Embryonic facial prominence (tissue), 1 donor: ENCODE data around the gene KCNQ5.

Experiments
- DNase-seq: peaks from one replicate; pipeline ENCODE4 v3.0.0-alpha.2; 2016; ENCODE audit errors: extremely low spot score

KCNQ5 gene

DNA sequence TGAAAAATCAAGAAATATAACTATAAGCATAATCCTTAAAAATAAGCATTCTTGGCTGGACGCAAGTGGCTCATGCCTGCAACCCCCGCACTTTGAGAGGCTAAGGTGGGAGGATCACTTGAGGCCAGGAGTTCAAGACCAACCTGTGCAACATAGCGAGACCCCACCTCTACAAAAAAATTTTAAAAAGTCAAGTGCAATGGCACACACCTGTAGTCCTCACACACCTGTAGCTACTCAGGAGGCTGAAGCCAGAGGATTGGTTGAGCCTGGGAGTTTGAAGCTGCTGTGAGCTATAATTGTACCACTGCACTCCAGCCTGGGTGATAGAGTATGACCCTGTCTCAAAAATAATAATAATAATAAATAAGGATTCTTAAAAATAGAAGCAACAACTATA lies 494.5 kb downstream of the KCNQ5 start:
- DNase-seq: no peak

DNA sequence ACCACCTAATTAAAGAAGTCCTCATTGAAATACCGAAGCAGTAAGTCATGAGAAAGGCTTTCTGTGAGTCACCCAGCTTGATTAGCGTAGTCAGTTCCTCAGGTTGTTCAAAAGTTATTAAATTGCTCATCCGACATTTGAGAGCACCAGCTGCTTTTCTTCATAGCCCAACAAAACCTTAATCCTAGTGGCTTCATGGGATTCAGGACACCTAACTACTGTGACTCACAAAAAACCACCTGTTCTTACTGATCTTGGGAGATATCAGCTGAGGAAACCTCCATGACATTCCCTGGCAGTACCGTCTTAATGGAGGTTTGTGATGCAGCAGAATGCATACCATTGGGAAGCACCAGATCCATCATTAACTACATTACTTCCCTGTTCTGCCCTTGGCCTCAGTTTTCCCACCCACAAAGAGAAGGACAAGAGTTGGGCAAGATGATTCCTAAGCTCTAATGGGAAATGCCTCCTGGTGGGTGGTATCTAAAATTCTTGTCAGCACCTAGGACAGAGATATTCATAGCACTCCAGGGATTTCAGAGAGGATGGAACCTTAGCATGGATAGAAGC lies 499.6 kb downstream of the KCNQ5 start:
- DNase-seq: no peak

DNA sequence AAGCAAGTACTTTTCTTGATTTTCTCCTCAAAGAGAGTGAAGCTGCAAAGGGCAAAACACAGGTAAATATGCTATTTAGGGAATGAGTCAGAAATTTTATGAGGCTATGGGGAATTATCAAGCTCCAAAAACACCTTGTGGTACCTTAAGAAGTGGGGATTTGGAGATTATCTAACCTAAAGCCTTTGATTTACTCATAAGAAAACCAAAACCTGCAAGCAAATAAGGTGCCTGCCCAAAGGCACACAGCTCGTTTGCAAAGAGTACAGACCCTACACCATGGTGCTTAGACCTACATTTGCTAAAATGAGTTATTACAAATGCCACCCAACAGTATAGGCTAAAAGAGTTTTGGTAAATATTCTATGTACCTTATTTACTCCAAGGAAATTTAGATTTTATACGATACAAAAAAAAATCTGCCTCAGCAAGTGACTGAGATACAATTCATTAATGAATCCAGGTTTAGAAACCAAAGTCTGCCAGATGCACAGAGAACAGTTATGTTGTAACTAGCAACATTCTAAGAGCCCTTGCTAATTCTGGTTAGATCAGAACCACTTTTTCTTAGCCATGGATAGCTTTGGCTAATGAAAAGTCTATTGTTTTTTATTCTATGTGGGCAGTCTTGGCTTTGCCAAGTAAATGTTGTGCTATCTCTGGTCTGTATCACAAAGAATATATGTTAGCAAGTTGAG lies 501.9 kb downstream of the KCNQ5 start:
- no peak for DNase-seq

DNA sequence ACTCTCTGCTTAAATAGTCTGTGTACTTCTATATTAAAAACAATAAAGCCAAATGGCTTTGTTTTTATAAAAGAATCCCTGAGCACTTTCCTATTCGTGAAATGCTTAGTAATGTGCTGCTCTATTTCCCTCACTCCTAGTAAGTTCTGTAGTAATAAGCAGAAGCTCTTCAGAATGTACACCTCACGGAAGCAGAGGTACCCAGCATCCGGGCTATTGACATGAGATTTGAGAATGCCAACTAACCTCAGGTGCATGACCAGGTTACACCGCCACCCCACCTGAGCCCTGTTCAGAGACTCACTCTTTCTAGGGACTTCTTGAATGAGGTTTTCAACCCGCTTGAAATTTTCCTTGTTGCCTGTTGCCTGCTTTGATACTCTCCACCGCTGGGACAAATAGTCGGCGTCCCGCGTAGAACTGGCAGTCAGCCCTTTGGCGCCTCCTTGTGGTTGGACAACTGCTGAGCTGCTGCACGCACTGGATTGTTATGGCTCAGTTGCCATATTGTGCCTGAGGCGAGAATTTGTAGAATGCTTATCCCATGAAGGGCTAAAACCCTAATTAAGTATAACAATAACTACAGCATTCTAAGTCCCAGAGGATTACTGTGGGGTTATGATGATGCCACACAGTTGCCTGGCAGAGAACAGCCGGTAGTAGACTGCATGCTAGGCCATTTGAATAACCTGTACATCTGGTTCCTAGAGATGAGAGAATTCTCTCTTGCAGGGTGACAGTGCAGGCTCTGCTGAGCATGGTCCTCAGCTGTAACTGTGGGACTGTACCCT lies 508.0 kb downstream of the KCNQ5 start:
- peak; percentile 68 for DNase-seq

DNA sequence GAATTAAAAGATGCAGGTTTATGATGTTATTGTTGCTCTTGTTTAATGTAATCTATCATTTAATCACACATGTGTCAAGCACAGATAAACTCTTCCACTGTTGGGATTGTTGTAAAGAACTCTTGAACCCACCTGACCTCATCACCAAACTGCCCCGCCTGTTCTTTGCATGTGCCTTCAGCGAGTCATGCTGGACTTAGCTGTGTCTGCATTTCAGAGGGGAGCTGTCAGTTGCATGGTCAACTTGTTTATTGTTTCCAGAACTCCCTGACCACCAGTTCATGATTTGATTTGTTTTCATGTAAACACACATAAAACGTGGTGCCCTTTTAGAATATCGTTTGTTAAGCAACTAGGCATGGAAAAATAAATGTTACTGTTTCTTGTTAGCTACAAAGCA lies 509.8 kb downstream of the KCNQ5 start:
- DNase-seq: no peak

DNA sequence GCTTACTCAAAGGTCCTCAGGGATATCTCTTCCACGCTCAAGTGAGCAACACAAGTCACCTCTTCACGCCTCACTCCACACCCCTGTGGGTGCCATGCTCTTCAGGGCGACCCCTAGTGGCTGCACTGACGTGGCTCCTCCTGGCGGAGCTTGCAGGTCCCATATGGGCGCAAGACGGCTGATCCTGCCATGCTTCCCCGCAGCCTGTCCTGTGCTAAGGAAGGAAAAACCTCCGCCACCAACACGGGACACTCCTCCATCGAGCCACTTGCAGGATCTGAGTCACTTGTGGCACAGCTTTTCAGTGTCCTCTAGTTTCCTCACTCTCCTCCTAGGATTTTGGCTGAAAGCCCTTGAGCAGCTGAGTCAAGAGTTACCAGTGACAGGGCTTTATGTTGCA lies 512.7 kb downstream of the KCNQ5 start:
- no peak for DNase-seq

DNA sequence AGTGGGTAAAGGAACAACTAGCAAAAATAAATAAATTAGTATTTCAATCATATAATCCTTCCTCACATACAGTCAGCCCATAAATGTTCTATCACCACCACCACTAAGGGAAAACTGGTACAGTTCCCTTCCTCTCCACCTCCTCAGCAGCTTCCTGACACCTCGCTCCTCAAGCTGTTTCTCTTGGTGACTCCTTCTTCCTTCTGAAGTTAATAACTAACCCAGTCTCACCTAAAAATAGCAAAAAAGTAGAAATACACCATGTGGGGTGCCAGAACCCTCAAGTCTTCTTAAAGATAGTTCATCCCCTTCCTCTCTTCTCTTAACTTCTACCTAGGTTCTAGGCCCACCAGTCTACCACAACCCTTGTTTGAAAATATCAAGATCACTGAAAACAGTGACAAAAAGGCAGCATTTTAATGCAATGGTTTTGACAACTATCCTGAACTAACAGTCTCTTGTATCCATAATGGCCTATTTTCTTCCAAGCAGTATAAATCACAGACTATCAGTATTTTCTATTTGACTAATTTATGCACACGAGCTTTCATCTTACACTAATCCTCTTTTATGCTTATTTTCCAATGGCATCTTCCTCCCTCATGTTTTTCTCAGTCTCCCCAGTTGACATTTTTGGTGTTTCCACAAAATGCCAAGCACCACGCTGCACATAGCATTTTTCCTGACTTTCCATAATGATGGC lies 518.0 kb downstream of the KCNQ5 start:
- DNase-seq: no peak

DNA sequence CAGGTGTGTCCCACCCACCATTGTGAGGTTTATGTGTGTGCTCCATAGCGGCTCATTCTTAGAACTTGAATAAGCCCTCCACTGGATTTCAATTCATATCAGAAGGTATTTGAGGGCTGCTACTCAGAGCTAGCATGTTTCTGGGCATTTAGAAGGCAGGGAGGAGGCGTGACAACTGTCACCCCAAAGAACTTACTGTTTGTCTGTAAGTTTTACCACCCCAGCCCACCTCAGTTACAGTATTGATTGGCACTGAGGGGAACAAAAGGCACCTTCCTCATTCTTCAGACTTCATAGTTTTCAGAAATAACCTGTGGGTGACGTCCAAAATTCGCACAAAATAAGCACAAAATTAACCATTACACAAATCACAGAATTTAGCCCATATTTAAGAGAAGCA lies 521.7 kb downstream of the KCNQ5 start:
- no peak for DNase-seq

DNA sequence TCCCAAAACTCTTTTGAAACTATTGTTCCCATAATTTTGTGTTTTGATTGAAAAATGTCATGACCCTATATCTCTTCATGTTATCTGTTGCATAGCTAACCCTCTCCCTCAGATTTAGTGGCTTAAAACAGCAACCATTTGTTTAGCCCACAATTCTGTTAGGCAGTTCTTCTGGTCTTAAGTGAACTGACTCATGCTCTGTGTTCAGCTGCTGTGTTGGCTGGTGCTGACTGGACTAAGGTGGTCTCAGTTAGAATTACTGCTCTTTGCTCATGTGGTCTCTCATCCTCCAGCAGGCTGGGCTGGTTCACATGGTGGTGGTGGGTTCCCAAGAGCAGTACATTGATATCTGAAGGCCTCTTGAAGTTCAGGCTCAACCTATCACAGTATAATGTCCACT lies 522.7 kb downstream of the KCNQ5 start:
- no peak for DNase-seq

DNA sequence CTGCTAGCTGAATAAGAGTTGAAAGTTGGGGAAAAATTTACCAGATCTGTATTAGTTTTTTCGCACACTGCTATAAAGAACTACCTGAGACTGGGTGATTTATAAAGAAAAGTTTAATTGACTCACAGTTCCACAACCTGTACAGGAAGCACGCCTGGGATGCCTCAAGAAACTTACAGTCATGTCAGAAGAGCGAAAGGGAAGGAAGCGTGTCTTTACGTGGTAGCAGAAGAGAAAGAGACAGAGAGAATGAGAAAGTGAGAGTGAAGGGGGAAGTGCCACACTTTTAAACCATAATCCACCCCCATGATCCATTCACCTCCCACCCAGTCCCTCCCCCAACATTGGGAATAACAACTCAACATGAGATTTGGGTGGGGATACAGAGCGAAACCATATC lies 523.8 kb downstream of the KCNQ5 start:
- no peak for DNase-seq

DNA sequence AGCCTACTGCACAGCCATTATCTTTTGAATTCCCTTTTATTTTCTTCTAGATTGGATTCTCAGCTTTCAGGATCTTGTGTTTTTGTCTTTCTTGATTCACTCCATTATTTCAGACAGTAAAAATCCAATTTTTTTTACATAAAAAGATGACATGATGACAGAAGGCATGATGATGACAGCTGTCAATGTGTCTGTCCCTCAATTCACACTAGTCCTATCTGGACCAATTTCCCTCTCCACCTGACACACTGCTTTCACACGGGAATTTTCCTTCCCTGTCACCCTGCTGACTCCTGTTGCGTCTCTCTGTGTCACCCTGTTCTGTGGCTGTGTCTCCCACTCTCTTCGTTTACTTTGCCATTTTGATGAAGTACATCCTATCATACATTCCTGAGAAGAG lies 529.9 kb downstream of the KCNQ5 start:
- DNase-seq: no peak

DNA sequence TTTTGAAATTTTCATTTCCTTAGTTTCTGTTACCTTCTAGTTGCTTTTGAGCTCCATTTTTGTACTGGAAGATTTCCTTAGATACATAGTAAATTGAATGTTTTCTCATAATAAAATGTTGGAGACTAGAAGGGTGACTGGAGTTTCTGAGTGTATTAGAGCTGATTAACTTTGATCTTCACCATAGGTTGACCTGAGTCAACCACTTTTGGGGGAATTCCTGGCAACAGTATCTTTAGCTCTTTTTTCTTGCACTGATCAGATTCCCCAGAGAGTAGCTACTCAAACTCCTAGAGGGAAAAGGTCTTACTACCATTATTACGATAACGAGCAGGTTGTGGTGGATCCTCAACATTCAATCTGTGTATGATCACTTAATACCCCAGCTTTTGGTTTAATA lies 530.7 kb downstream of the KCNQ5 start:
- DNase-seq: no peak

DNA sequence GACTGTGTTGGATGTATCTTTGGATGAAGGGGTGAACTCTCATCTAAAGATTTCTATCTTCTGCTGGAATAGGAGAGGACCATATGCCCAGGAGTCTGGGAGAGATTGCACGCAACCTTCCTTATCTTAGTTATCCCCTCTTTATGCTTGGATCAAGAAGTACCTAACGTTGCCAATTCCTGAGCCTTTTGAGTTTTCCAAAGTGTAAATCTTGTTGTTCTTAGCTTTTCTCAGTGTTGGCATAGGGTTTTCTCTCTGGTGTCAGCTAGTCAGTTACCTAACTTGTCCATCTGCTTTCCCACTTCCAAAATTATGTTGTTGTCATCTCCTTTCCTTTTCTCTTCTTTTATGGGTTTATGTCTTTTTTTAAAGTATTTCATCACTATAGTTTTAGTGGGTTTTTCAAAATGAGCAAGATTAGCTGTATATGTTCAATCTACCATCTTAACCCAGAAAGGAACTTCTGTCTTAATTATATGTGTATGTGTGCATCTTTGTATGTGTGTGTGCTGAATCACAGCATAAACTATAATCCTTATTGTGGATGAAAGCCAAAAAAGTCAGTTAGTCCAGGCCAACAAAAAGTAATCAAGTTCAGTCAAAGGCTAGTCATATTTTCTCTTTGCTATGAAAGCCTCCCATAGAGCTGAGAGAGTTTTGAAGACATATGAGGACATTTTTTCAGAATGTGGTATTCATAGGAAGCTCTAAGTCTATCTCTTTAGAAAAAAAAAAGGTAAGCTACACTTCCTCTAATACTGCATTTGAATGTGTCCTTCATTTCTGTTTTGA lies 531.3 kb downstream of the KCNQ5 start:
- no peak for DNase-seq

DNA sequence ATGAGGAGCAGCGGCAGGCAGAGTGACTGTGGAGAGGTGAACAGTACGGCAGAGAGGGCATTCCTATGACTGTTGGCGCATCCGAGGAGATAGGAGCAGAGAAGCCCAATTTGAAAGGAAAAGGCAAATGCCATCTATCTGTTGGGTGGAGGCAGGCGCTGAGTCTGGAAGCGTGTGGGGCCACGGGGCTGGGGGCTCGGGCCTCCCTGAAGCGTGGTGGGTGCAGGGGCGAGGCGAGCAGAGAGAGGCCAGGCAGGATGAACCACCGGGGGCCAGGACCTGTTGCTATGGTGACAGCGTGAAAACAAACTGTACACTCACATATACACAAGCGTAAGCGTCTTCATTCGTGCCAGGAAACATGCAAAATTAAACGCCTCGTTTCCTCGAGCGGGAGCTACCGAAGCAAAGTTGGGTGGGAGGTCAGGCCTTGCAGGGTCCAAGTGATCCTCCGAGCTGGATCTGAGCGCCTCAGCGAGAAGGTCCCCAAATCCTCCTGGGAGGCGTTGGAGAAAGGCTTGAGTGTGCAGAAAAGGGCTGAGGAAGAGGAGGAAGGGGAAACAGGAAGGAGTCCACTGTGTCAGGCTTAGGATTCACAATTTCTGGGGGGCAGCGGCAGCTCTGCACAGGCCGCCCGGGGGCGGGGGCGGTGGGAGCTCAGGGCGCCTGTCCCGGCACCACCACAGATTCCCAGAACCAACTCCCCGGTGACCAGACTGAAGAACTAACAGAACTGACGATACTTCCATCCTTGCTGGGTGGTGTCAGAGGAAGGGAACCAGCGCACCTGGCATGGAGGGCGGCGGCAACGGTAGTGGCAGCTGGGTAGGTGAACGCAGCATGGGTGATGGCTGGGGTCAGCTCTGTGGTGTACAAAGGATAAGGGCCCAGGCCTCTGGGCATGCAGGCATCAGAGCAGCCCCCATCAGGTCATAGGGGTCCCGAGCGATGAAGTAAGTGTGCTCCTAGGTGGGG lies 535.2 kb downstream of the KCNQ5 start:
- no peak for DNase-seq

DNA sequence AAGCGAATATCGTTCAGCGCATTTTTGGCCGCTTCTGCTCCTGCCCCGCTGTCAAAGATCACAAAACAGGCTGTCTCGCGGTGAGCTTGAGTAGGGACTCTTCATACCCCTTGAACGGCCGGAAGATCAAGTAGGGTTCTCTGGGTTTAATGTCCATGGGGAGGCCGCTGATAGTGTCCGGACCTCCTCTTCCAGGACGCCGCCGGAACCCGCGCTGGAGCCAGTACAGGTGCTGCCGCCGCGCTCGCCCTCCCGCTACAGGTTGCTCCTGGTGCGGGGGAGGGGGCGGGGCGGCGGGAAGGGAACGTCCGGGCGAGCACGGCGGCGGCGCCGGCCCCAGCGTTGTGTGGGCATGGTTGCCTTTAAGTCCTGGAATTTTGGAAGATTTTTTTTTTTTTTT lies 536.0 kb downstream of the KCNQ5 start:
- no peak for DNase-seq

DNA sequence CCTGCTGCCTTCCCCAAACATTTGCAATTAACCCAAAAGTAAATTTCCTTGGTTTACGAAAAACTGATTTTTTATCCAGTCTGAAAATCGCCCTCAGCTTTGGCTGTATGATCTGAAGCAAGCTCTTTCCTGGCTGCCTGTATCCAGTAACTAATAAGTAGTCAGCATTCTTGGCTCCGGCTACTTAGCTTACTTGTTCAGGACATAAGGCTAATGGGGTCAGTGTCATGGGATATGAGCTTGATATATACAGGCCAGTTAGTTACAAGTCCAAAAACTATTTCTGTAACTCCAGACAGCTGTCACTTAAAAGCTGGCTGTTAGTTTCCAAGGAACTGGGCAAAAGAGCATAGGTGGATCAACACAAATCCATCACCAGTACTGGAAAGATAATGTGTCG lies 547.2 kb downstream of the KCNQ5 start:
- DNase-seq: no peak

DNA sequence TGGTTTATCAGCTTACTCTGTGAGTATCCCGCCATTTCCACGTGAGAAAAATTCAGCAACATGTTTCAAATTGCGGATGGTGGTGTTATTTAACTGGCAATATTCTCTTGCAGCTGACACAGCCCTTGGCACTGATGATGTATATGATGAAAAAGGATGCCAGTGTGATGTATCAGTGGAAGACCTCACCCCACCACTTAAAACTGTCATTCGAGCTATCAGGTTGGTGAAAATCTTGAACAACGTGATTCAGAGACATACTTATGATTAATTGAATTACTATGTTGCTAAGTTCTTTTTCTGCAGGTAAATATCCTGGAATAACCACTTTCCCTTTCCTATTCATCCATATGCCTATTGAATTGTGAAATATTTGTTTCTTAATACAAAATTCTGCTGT lies 547.8 kb downstream of the KCNQ5 start:
- DNase-seq: no peak

DNA sequence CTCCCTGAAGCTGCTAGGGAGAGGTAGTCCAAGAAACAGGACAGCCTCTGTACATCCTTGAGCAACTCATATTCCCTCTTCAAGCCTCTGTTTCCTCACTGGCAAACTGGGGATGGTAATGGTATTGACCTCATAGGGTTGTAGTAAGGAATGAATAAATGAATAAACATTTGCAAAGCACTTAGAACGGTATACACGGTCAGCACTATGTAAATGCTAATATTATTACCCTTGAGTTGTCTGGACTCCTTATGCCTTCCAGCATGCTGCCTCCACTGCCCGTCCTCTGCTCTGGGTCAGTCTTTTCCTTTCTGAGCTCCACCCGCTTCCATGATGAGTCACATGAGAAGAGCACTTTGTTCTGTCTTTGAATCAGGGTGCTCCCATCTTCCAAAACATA lies 552.8 kb downstream of the KCNQ5 start:
- DNase-seq: no peak

DNA sequence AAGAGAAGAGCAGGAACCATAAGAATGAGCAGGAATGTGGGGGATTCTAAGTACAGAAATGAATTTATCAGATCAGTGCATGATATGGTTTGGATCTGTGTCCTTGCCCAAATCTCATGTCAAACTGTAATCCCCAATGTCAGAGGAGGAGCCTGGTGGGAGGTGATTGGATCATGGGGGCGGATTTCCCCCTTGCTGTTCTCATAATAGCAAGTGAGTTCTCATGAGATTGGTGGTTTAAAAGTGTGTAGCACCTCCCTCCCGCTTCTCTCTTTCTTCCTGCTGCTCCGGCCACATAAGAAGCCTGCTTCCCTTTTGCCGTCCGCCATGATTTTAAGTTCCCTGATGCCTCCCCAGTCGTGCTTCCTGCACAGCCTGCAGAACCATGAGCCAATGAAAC lies 554.2 kb downstream of the KCNQ5 start:
- DNase-seq: no peak

DNA sequence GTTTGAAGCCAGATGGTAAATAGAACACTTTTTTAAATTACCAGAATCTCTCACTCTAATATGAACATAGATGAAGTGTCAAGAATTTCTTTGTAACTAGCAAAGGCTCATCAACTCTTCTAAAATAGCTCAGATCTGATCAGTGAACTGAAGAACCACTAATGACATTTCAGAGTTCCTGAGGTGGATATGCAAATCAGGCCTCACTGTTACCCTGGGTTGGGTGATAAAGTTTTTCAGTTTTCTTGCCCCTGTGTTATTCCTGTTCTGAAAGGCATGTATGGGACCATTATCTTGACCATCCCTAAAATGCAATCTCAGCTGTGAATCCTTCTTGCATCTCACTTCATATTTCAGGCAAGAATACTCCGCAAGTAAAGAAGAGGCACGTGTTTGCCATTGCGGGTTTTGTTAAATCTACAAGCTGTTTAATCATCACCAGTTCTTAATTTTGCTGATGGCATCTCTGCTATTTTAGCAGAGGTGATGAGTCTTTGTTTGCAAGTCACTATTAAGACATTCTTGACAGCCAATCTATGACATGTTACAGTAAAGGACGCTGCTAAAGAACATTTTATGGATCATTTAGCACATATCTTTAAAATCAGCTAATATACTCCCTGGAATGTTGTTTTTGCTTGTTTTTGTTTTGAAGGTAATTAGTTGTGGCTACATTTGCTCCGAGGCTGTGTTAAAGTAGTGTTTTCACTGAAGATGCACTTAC lies 555.5 kb downstream of the KCNQ5 start:
- no peak for DNase-seq
